DND-41 (cell line): Measurements from ENCODE around the gene TIMM44.

Experiments
- ATAC-seq: fragments of 200-7000 bp; cut with Tn5 transposase; 3 replicates; pipeline ENCODE4 v1.9.1; 2021; ENCODE audit warnings: low read depth; ENCODE audit not compliant: insufficient read depth
- DNase-seq: peaks from one replicate; pipeline ENCODE4 v3.0.0-alpha.2; 2020
- H2AFZ ChIP-seq: 2 replicates; pipeline ENCODE4 v1.6.0; 2012; ENCODE audit warnings: low read depth, low read length
- H3K27ac ChIP-seq: 2 replicates; pipeline ENCODE4 v1.5.1; 2012; ENCODE audit warnings: low read length, inconsistent platforms
- H3K27me3 ChIP-seq: fragments of 200-600 bp; sonication (generic); 2 replicates; pipeline ENCODE4 v1.6.0; 2012; ENCODE audit warnings: low read length, mild to moderate bottlenecking, inconsistent platforms; ENCODE audit not compliant: insufficient read depth, poor library complexity
- H3K36me3 ChIP-seq: 2 replicates; pipeline ENCODE4 v1.5.1; 2012; ENCODE audit warnings: low read length, inconsistent platforms; ENCODE audit not compliant: insufficient read depth
- H3K4me1 ChIP-seq: 2 replicates; pipeline ENCODE4 v1.5.1; 2012; ENCODE audit warnings: mild to moderate bottlenecking, low read length; ENCODE audit not compliant: insufficient read depth
- H3K4me2 ChIP-seq: 2 replicates; pipeline ENCODE4 v1.6.0; 2012; ENCODE audit warnings: mild to moderate bottlenecking, moderate library complexity, low read length, inconsistent platforms; ENCODE audit not compliant: insufficient read depth
- H3K4me3 ChIP-seq, 2 experiments: fragments of 200-600 bp in 1 of 2; shearing (Covaris generic) in 1 of 2; 2 replicates each; pipeline ENCODE4 v1.5.1; 2012 to 2016; ENCODE audit warnings: inconsistent platforms in 2 of 2, low read length in 2 of 2, mild to moderate bottlenecking in 2 of 2, low read depth in 1 of 2, moderate library complexity in 1 of 2
- H3K79me2 ChIP-seq: 2 replicates; pipeline ENCODE4 v1.6.0; 2012; ENCODE audit warnings: low read length, inconsistent platforms; ENCODE audit not compliant: insufficient read depth
- H3K9ac ChIP-seq: 2 replicates; pipeline ENCODE4 v1.6.0; 2012; ENCODE audit warnings: low read depth, mild to moderate bottlenecking, inconsistent platforms, low read length, moderate library complexity
- H3K9me3 ChIP-seq: 2 replicates; pipeline ENCODE4 v1.5.1; 2012; ENCODE audit warnings: low read length, moderate library complexity, mild to moderate bottlenecking, inconsistent platforms; ENCODE audit not compliant: insufficient read depth, severe bottlenecking
- H4K20me1 ChIP-seq: 2 replicates; pipeline ENCODE4 v1.6.0; 2012; ENCODE audit warnings: low read length; ENCODE audit not compliant: insufficient read depth
- CTCF ChIP-seq: IDR thresholded peaks from 2 replicates; pipeline ENCODE4 v1.5.1; 2012; ENCODE audit warnings: borderline replicate concordance, low read length, moderate library complexity, mild to moderate bottlenecking; ENCODE audit not compliant: poor library complexity, severe bottlenecking; ENCODE audit errors: extremely low read depth
- EZH2 ChIP-seq: IDR thresholded peaks from 3 replicates; pipeline ENCODE4 v1.6.1; 2012; ENCODE audit warnings: borderline replicate concordance, low read depth, mild to moderate bottlenecking, moderate library complexity, low read length, inconsistent platforms; ENCODE audit not compliant: severe bottlenecking

Gene TIMM44

GRCh38 chr19:7933411-7933810, 10.1 kb downstream of the TIMM44 start:
- Histone ChIP-seq H3K9ac (no peak overlapping the region), H3K79me2 (peaks cover 8% of the 10 kb centered on the region; the same call in 1 of the 2 replicates), H3K4me2 (no peak overlapping the region), H3K4me3 (no peak overlapping the region), H3K9me3 (no peaks in the 10 kb centered on the region), H2AFZ (no peak overlapping the region), H3K36me3 (peaks cover 82% of the 10 kb centered on the region), H4K20me1 (peaks cover 30% of the 10 kb centered on the region; the same call in 1 of the 2 replicates), H3K27ac (no peak overlapping the region), H3K4me1 (no peaks in the 10 kb centered on the region), H3K27me3 (no peaks in the 10 kb centered on the region)
- DNase-seq (no peak), ATAC-seq (peak; percentile 50; the same call in 1 of the 3 replicates)
- TF ChIP-seq CTCF (peak; percentile 55), EZH2 (no peak)

GRCh38 chr19:7932930-7933300, 10.6 kb downstream of the TIMM44 start:
- Histone ChIP-seq H3K36me3 (peaks cover 79% of the 10 kb centered on the region), H3K4me2 (no peak overlapping the region), H4K20me1 (peaks cover 34% of the 10 kb centered on the region; the same call in 1 of the 2 replicates), H3K79me2 (peaks cover 5% of the 10 kb centered on the region; the same call in 1 of the 2 replicates), H3K9me3 (no peaks in the 10 kb centered on the region), H3K27me3 (no peaks in the 10 kb centered on the region), H3K9ac (no peak overlapping the region), H3K4me1 (no peaks in the 10 kb centered on the region), H2AFZ (no peak overlapping the region), H3K4me3 (no peak overlapping the region), H3K27ac (no peak overlapping the region)
- TF ChIP-seq EZH2 (no peak), CTCF (no peak)
- no peak for ATAC-seq
- DNase-seq, result no peak

- peaks cover 2% of the 10 kb centered on the region; the same call in 1 of the 2 replicates for H3K79me2 ChIP-seq
- no peak overlapping the region for H3K4me3 ChIP-seq
- H3K9me3 ChIP-seq, result no peaks in the 10 kb centered on the region
- H3K4me1 ChIP-seq, result no peaks in the 10 kb centered on the region
- H3K27me3 ChIP-seq, result no peaks in the 10 kb centered on the region
- no peak for ATAC-seq
- H3K27ac ChIP-seq, result no peak overlapping the region
- TF ChIP-seq EZH2 (no peak), CTCF (no peak)
- no peak overlapping the region for H2AFZ ChIP-seq
- no peak overlapping the region for H3K9ac ChIP-seq
- DNase-seq, result no peak
- no peak overlapping the region for H3K4me2 ChIP-seq
- H3K36me3 ChIP-seq, result peaks cover 74% of the 10 kb centered on the region
- peaks cover 38% of the 10 kb centered on the region for H4K20me1 ChIP-seq
These were observed 11.1 kb downstream of the TIMM44 start for GRCh38 chr19:7932276-7932929.
